WTC11 (cell line): ENCODE data around the gene SLC24A3.

Source experiments
- AFF4 ChIP-seq: sonication (generic); formaldehyde crosslinking; IDR thresholded peaks from 2 replicates; pipeline ENCODE4 v1.8.1; 2023; ENCODE audit warnings: mild to moderate bottlenecking, missing genetic modification reagents, borderline replicate concordance
- ATF2 ChIP-seq: sonication (generic); formaldehyde crosslinking; IDR thresholded peaks from 2 replicates; pipeline ENCODE4 v1.8.1; 2022; ENCODE audit warnings: low read depth, missing genetic modification reagents, borderline replicate concordance
- CTCF ChIP-seq: fragments of 200-600 bp; IDR thresholded peaks from 2 replicates; pipeline ENCODE4 v1.8.0; 2022; ENCODE audit warnings: antibody characterized with exemption
- FOXP4 ChIP-seq: sonication (generic); formaldehyde crosslinking; IDR thresholded peaks from 2 replicates; pipeline ENCODE4 v1.8.0; 2022; ENCODE audit warnings: mild to moderate bottlenecking, missing genetic modification reagents
- JUN ChIP-seq: sonication (generic); formaldehyde crosslinking; IDR thresholded peaks from 2 replicates; pipeline ENCODE4 v1.8.0; 2023; ENCODE audit warnings: mild to moderate bottlenecking, missing genetic modification reagents
- MAX ChIP-seq: sonication (generic); formaldehyde crosslinking; IDR thresholded peaks from 2 replicates; pipeline ENCODE4 v1.8.0; 2022; ENCODE audit warnings: mild to moderate bottlenecking, missing genetic modification reagents
- RELA ChIP-seq: sonication (generic); formaldehyde crosslinking; IDR thresholded peaks from 2 replicates; pipeline ENCODE4 v1.8.1; 2022; ENCODE audit warnings: missing genetic modification reagents, mild to moderate bottlenecking, borderline replicate concordance
- ZNF219 ChIP-seq: sonication (generic); formaldehyde crosslinking; IDR thresholded peaks from 2 replicates; pipeline ENCODE4 v1.8.0; 2023; ENCODE audit warnings: missing genetic modification reagents, mild to moderate bottlenecking, borderline replicate concordance

GRCh38 chr20:19729672-19730071 is 517.2 kb downstream of the SLC24A3 start:
- TF ChIP-seq FOXP4 (CRISPR knock-in tag) = no peak
- no peak for TF ChIP-seq ATF2 (CRISPR knock-in tag)
- no peak for TF ChIP-seq CTCF
- TF ChIP-seq JUN = no peak
- no peak for TF ChIP-seq RELA (CRISPR knock-in tag)
- TF ChIP-seq AFF4 = no peak
- no peak for TF ChIP-seq ZNF219 (CRISPR knock-in tag)
- TF ChIP-seq MAX (CRISPR knock-in tag) = no peak
